WTC11 (cell line): ENCODE measurements around the gene TRAF3IP1.

Source experiments
- ATF3 ChIP-seq: sonication (generic); formaldehyde crosslinking; conservative IDR thresholded peaks from 2 replicates; pipeline ENCODE4 v1.8.1; 2022; ENCODE audit warnings: mild to moderate bottlenecking, missing genetic modification reagents
- CTCF ChIP-seq: fragments of 200-600 bp; IDR thresholded peaks from 2 replicates; pipeline ENCODE4 v1.8.0; 2022; ENCODE audit warnings: antibody characterized with exemption
- E2F1 ChIP-seq: sonication (generic); formaldehyde crosslinking; IDR thresholded peaks from 2 replicates; pipeline ENCODE4 v1.8.0; 2022; ENCODE audit warnings: mild to moderate bottlenecking, missing genetic modification reagents
- EMX1 ChIP-seq: fragments of 250-450 bp; sonication (Bioruptor Pico); IDR thresholded peaks from 2 replicates; pipeline ENCODE4 v1.8.0; 2021; ENCODE audit warnings: mild to moderate bottlenecking
- FOXK1 ChIP-seq: sonication (generic); formaldehyde crosslinking; IDR thresholded peaks from 2 replicates; pipeline ENCODE4 v1.8.0; 2022; ENCODE audit warnings: mild to moderate bottlenecking, moderate library complexity, missing genetic modification reagents
- IRF2 ChIP-seq: sonication (generic); formaldehyde crosslinking; IDR thresholded peaks from 2 replicates; pipeline ENCODE4 v1.8.0; 2022; ENCODE audit warnings: low read depth, missing genetic modification reagents, borderline replicate concordance
- NFE2L1 ChIP-seq: sonication (generic); formaldehyde crosslinking; IDR thresholded peaks from 2 replicates; pipeline ENCODE4 v1.8.1; 2023; ENCODE audit warnings: missing genetic modification reagents
- NFYB ChIP-seq: sonication (generic); formaldehyde crosslinking; conservative IDR thresholded peaks from 2 replicates; pipeline ENCODE4 v1.8.0; 2022; ENCODE audit warnings: low read depth, missing genetic modification reagents
- NR2C2 ChIP-seq: sonication (generic); formaldehyde crosslinking; IDR thresholded peaks from 2 replicates; pipeline ENCODE4 v1.8.0; 2022; ENCODE audit warnings: mild to moderate bottlenecking, missing genetic modification reagents
- SMAD4 ChIP-seq: sonication (generic); formaldehyde crosslinking; IDR thresholded peaks from 2 replicates; pipeline ENCODE4 v1.8.0; 2022; ENCODE audit warnings: mild to moderate bottlenecking, missing genetic modification reagents
- USF1 ChIP-seq: sonication (generic); formaldehyde crosslinking; IDR thresholded peaks from 2 replicates; pipeline ENCODE4 v1.8.0; 2022; ENCODE audit warnings: mild to moderate bottlenecking, missing genetic modification reagents
- ZBTB21 ChIP-seq: sonication (generic); formaldehyde crosslinking; IDR thresholded peaks from 2 replicates; pipeline ENCODE4 v1.8.1; 2023; ENCODE audit warnings: mild to moderate bottlenecking, missing genetic modification reagents, borderline replicate concordance
- TF ChIP-seq, protein P1 (sequence below): sonication (generic); formaldehyde crosslinking; IDR thresholded peaks from 2 replicates; pipeline ENCODE4 v1.8.1; 2023; ENCODE audit warnings: mild to moderate bottlenecking, missing genetic modification reagents

GRCh38 chr2:238326801-238327365 is 6.6 kb downstream of the TRAF3IP1 start:
- TF ChIP-seq CTCF (no peak), NR2C2 (CRISPR knock-in tag) (no peak), SMAD4 (CRISPR knock-in tag) (no peak), NFE2L1 (CRISPR knock-in tag) (no peak), FOXK1 (CRISPR knock-in tag) (no peak), E2F1 (CRISPR knock-in tag) (no peak), IRF2 (CRISPR knock-in tag) (no peak), ZBTB21 (CRISPR knock-in tag) (no peak), NFYB (CRISPR knock-in tag) (no peak), USF1 (no peak), EMX1 (CRISPR knock-in tag) (no peak), ATF3 (CRISPR knock-in tag) (no peak)
- TF ChIP-seq, protein P1, sequence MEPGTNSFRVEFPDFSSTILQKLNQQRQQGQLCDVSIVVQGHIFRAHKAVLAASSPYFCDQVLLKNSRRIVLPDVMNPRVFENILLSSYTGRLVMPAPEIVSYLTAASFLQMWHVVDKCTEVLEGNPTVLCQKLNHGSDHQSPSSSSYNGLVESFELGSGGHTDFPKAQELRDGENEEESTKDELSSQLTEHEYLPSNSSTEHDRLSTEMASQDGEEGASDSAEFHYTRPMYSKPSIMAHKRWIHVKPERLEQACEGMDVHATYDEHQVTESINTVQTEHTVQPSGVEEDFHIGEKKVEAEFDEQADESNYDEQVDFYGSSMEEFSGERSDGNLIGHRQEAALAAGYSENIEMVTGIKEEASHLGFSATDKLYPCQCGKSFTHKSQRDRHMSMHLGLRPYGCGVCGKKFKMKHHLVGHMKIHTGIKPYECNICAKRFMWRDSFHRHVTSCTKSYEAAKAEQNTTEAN (CRISPR knock-in tag): no peak
